ENCODE data around the gene EIF4E3.

The EIF4E3 gene

DNA sequence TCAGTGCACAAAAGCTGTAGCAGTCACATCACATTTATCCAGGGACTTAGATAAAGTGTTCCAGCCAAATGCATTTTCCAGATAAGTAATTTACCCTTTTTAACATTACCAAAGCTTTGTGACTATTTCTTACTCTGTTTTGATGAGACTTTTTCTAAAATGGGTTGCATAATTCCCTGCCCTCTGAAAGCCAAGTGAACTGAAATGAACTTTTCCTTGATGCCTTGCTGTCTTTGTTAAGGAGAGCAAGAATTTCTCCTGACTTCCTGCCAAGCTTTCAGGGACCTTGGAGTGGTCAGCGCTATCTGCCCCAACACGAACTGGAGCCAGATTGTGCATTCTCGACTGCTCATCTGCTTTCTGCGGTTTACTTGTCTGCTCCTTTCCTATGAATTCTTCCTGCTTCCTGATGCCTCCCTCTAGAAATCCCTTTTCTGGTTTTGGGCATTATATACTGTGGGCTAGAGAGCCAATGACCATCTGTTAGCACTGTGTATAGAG is 34.8 kb downstream of the EIF4E3 start:
- TF ChIP-seq GATA2 (IDR thresholded peaks at IDR 0.05; ENCODE audit: low read depth, low read length) (no peak), GATA3 (IDR thresholded peaks at IDR 0.05; ENCODE audit: low read depth, low read length) (no peak)

DNA sequence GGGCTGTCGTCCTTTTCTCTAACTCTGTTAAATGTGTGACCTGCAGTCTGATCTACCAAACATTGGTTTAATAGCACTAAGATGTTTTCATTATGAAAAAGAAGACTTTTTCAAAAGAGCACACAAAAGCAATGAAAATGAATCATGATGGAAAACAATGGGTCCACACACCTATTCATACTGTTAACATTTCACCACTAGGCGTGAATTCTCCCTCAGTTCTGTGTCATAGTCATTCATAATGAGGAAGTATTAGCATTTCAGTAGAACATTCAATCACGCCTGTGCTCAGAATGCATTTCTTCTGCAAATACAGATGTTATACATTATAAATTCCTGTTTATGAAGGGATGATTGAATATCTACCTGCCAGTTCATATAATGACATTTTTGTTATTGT is 35.9 kb downstream of the EIF4E3 start:
- TF ChIP-seq GATA2 (IDR thresholded peaks at IDR 0.05; ENCODE audit: low read depth, low read length) (no peak), GATA3 (IDR thresholded peaks at IDR 0.05; ENCODE audit: low read depth, low read length) (no peak)

DNA sequence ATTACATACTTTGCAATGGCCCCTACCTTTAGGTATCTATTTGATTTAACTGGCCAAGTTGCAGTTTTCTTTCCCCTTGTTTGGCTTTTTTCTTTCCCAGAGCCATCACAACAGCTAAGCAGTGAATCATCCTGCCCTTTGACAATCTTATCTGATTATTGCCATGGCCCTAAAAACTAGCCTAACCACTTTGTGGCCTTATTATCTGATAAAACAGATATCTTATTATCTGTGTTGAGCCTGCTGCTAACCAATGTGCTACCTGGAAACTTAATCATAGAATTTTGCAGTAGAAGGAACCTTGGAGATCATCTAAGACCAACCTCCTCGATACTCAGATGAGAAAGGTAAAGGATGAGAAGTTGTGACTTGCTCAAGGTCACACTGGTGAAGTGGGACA is 37.1 kb downstream of the EIF4E3 start:
- TF ChIP-seq GATA2 (IDR thresholded peaks at IDR 0.05; ENCODE audit: low read depth, low read length) (no peak), GATA3 (IDR thresholded peaks at IDR 0.05; ENCODE audit: low read depth, low read length) (no peak)

DNA sequence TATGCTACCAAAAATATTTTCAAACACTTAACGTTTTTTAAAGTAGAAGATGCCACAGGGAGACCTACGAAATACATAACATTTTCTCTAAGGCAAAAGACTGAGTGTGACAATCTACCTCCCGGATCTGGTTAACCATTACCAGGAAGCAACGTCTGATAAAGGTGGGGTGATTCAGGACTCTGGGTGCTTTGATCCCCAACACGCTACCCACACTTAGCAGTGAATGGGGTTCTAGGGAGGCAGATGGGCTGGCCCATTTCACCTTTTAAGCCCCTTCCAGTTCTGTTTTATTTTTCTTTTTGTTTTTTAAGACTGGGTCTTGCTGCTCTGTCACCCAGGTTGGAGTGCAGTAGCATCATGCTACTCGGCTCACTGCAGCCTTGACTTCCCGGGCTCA is 39.5 kb downstream of the EIF4E3 start:
- TF ChIP-seq GATA3 (IDR thresholded peaks at IDR 0.05; ENCODE audit: low read depth, low read length) (no peak), GATA2 (IDR thresholded peaks at IDR 0.05; ENCODE audit: low read depth, low read length) (no peak)

DNA sequence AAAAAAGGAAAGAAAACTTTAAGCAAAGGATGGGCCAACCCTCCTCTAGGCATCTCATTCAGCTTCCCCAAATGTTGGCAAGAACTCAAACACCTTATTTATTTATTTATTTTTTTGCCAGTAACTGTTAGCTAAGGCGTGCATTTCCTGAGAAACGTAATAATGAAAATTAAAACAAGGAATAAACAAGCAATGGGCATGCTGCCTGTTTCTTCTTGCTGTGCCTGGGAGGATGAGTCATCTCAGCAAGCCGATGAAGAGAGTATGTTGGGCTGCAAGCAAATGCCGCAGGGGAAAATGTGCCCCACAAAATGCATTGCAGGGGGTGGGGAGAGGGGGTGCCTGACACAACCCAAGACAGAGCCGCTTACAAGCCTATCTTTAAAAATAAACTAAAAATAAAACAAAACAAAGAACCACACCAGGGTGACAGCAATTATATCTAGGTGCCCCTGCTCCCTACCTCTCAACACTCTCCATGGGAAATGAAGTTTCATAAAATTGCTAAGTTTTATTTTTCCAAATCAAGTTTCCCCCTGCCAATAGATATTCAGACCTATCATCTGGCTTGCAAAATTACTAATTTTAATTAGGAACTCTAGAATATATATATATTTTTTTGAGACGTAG is 40.3 kb downstream of the EIF4E3 start:
- TF ChIP-seq GATA3 (IDR thresholded peaks at IDR 0.05; ENCODE audit: low read depth, low read length): no peak
- TF ChIP-seq GATA2 (IDR thresholded peaks at IDR 0.05; ENCODE audit: low read depth, low read length): no peak

DNA sequence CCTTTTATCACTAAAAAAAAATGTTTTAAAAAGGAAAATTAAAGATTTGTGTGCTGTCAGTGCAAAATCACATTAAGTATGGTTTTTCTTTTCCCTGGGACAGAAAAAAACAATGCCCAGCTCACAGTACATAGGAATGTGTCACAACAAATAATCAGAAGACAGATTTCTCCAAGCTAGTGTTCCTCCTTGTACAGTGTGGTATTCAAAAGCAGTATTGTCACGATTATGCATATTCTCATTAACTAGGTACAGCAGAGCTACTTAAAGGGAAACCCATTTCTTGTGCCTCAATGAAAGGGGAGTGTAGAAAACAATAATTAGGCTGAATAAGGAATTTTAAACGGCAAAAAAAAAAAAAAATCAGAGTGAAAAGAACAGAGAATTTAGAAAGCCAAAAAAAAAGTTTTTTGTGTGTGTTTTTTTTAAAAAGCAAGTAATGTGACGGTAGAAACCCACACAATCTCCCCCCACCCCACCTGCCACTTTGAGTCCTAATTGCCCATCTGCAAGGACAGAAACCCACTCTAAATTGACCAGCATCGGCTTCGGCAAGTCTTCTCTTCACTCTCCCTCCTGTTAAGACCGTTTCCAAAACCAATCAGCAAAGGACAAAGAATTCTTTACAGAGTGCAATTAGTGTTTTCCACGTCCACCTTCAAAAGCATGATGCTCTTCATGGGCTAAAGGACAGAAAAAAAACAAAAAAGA is 41.0 kb downstream of the EIF4E3 start:
- TF ChIP-seq GATA2 (IDR thresholded peaks at IDR 0.05; ENCODE audit: low read depth, low read length) (no peak), GATA3 (IDR thresholded peaks at IDR 0.05; ENCODE audit: low read depth, low read length) (no peak)

DNA sequence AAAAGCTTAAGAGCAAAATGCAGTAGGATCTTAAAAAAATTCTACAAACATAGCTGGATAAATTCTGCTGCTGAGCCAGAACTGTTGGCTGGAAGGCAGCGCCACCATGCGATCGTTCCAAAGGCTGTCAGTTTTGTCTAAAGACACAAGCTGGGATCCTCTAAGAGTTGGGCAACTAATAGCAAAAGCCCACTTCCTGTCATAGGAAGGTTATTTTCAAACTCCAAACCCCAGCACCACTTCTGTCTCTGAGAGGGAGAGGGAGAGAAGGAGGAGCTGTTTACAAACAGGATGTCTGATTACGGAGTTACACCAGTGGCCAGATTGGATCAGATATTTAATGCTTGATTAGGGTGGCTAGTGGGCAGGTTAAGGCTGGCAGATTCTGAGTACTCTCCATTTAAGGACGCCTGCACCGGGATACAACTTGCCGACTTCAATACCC is 44.0 kb downstream of the EIF4E3 start:
- TF ChIP-seq GATA2 (IDR thresholded peaks at IDR 0.05; ENCODE audit: low read depth, low read length) (no peak), GATA3 (IDR thresholded peaks at IDR 0.05; ENCODE audit: low read depth, low read length) (no peak)

DNA sequence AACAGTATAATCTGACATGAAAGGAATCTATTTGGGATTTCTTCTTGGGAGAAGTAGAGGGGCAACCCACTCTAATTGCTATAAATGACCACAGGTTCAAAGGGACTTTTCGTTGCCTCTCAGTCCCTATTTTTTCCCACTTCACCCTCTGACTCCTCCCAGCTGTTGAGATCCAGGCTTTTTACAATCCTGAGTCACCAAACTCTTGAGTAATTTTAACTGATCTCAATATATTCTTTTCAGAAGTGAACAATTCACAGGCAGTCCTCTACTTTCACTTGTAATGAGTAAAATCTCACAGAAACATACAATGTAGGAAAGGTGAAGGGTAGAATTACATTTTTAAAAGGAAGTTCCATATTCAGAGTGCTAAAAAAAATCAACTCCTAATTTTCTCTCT is 44.6 kb downstream of the EIF4E3 start:
- TF ChIP-seq GATA2 (IDR thresholded peaks at IDR 0.05; ENCODE audit: low read depth, low read length) (no peak), GATA3 (IDR thresholded peaks at IDR 0.05; ENCODE audit: low read depth, low read length) (no peak)

DNA sequence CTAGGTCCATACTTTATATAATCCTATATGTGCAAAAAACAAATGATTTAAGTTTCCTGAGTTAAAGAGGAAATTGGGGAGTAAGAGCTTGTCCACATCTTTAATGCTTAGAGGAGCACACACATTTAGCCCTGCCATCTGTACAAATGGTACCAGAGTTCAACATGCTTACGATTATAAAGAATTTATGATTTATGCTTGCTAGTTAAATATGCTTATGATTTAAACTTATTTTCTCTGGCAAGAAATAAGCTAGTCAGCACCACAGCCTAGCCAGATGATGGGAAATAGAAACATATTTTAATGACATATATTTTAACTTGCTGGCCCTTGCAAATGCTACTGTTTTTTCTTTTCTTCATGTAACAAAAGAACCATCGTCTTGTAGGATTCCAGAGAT is 48.3 kb downstream of the EIF4E3 start:
- TF ChIP-seq GATA2 (IDR thresholded peaks at IDR 0.05; ENCODE audit: low read depth, low read length) (no peak), GATA3 (IDR thresholded peaks at IDR 0.05; ENCODE audit: low read depth, low read length) (no peak)

DNA sequence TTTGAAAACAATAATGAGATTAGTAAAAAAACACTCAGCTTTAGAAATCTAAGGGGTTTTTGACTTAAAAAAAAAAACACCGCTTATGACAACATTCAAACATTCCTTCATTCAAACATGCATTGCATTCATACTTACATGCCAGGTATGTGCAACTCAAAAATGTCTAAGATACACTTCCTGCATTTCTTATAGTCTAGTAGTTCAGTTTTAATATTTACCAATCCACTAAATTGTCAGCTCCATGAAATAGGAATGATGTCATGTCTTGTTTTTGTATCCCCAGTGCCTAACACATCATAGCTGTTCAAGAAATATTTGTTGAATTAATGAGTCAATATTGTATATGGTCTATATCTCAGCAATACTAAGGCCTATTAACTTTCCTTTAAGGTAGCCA is 51.7 kb downstream of the EIF4E3 start:
- TF ChIP-seq GATA3 (IDR thresholded peaks at IDR 0.05; ENCODE audit: low read depth, low read length) (no peak), GATA2 (IDR thresholded peaks at IDR 0.05; ENCODE audit: low read depth, low read length) (no peak)

DNA sequence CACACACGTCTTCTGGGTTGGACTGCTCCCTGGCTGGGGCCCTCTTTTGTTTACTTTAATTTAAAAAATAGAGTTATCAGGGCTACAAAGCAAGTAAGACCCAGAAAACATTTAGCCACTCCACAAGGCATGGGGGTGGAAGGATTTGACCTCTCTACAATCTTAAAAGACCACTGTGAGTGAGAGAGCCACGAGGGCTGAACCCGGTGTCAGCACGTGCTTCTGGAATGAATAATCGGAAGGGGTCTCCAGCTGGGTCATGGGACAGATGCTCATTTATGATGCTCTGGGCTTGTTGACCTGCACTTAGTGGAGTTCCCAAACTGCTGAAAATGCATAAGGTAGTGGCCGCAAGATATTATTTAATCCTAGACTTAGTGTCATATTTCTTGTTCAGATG is 52.4 kb downstream of the EIF4E3 start:
- TF ChIP-seq GATA2 (IDR thresholded peaks at IDR 0.05; ENCODE audit: low read depth, low read length) (no peak), GATA3 (IDR thresholded peaks at IDR 0.05; ENCODE audit: low read depth, low read length) (no peak)

DNA sequence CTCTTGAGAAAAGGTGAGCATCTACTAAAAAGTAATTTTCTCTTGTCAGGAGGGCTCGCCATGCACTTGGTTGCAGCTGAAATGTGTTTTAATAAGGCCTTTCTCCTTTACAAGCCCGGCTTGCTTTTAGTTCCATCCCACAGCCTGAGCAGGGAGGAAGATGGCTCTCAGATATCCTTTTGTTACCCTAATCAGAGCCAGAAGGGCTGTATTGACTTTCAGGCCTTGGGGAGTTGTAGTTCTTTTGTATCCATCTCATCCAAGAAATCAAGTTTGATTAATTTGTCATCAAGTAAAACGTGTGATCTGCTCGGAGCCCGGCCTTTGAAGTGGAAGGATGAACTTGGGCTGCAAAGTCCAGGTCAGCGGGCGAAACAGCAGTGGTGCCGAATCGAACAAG is 52.9 kb downstream of the EIF4E3 start:
- TF ChIP-seq GATA2 (IDR thresholded peaks at IDR 0.05; ENCODE audit: low read depth, low read length) (no peak), GATA3 (IDR thresholded peaks at IDR 0.05; ENCODE audit: low read depth, low read length) (no peak)

DNA sequence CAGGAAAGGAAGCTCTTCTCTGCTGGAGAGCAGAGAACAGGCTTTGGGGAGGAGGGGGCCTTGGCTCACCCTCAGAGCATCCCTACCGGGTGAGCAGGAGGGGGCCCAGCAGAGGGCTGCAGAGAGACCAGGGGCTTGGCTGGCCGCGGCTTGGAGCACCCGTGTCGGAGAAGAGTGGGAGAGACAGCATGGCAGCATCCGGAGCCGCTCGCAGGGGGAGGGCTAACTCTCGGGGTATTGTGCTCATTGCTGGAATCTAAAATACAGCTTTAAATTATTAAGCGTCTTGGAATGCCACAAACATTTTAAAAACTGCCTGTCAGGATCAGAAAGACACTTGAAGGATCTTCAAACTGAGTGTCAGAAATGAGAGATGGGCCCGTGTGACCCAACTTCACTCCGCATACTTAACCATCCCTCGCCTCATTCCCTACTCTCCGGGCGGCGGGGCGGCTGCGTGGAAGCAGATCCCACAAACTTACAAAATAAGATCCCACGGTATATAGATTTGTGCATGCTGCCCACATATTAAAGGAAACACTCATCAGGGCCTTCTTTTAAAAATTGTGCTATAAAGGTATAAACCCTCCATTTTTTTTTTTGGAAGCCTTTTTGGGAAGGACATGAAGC is 53.9 kb downstream of the EIF4E3 start:
- TF ChIP-seq GATA2 (IDR thresholded peaks at IDR 0.05; ENCODE audit: low read depth, low read length) (no peak), GATA3 (IDR thresholded peaks at IDR 0.05; ENCODE audit: low read depth, low read length) (no peak)

DNA sequence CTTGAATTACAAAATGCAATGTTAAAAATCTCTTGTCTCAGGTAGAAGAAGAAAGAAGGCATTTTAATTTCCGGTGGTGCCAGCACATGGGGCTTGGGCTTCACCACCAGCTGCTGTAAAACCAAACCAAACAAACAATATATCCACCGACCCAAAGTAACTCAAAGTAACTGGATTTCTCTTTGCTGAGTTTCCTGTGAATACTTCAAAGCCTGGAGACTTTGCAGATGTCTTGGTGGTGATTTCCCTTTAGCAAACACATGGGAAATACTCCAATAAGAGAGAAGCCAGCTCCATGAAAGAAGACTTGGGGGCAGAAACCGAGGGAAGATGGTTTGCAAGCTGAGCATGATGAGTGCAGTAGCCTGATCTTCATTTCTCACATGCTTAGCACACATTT is 62.6 kb downstream of the EIF4E3 start:
- TF ChIP-seq GATA3 (IDR thresholded peaks at IDR 0.05; ENCODE audit: low read depth, low read length) (no peak), GATA2 (IDR thresholded peaks at IDR 0.05; ENCODE audit: low read depth, low read length) (no peak)

DNA sequence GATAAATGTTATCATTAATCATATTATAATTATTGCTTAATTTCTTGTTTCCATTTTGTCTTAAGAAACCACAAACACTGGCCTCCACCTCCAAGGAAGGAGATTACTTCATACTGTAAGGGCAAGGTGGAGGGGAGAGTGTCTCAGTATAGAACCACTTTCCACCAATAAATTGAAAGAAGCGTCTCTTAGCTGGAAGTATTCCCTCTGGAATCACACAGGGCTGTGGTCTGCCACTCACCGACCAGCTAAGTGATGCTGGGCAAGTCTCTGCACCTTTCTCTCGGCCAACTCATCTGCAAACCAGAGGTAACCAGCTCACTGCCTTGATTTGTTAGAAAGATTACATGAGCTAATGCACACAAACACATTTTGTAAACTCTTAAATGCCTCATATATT is 63.1 kb downstream of the EIF4E3 start:
- TF ChIP-seq GATA2 (IDR thresholded peaks at IDR 0.05; ENCODE audit: low read depth, low read length): no peak
- TF ChIP-seq GATA3 (IDR thresholded peaks at IDR 0.05; ENCODE audit: low read depth, low read length): no peak

Measured in SH-SY5Y (cell line).